Dendritic cell treated with granulocyte-macrophage colony-stimulating factor and Interleukin-4, amounts not matched to agents 40 ng/mL and 50 ng/mL, for 4 days (primary cell): Measurements from ENCODE around the gene LDLRAD3.
"Not testable (repeated sequence)": the region's sequence is repeated elsewhere in the genome, so short reads cannot be mapped to it uniquely, and the experiment has no call there.

Experiments
- H3K27ac Mint-ChIP-seq: one replicate; pipeline ENCODE4 v1.8.0; 2022; ENCODE audit warnings: mild to moderate bottlenecking, mixed read lengths
- H3K27me3 Mint-ChIP-seq: one replicate; pipeline ENCODE4 v1.8.0; 2022; ENCODE audit warnings: mild to moderate bottlenecking, mixed read lengths
- H3K36me3 Mint-ChIP-seq: one replicate; pipeline ENCODE4 v1.8.0; 2022; ENCODE audit warnings: low read depth, mixed read lengths
- H3K4me1 Mint-ChIP-seq: one replicate; pipeline ENCODE4 v1.8.0; 2022; ENCODE audit warnings: low read depth, mixed read lengths
- H3K4me3 Mint-ChIP-seq: one replicate; pipeline ENCODE4 v1.8.0; 2022; ENCODE audit warnings: mild to moderate bottlenecking, moderate library complexity, mixed read lengths
- H3K9me3 Mint-ChIP-seq: one replicate; pipeline ENCODE4 v1.8.0; 2022; ENCODE audit warnings: mixed read lengths
- intact Hi-C: fragments of 100-400 bp; cut with micrococcal nuclease; formaldehyde crosslinking; loops from one replicate; pipeline ENCODE4 v1.15.0; 2022

The LDLRAD3 gene

DNA sequence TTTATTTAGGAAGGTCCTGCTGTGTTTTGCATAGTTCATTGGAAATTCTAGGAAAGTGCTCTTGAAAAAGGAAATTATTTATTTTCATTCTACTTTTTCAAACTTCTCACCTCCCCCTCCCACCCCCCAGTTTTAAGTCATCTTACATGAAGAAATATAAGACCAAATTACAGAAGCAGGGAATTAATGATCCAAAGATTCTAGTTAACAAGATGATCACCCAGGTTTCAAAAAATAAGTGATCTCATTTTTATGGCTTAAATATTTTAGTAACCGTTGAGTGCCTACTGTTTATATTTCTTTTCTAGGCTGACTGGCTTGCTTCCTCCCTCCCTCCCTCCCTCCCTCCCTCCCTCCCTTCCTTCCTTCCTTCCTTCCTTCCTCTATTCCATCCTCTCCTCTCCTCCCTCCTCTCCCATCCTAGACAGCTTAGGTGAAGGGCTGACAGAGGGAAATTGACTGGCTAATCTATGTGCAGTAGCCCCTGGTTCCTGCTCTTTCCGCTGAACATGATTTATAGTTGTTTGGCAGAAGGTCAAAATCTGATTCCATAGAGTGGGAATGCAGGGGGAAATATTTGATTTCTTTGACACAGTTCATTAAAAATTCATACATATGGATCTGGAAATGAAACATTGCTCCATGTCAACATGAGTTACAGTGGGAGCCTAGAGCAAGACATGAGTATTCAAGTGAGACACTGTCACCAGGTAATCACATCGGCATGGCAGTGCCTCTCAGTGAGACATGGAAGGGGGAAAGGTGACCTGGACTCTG, 221.9 kb downstream of the LDLRAD3 start:
- Mint-ChIP-seq H3K9me3 (no peaks in the 10 kb centered on the region), H3K4me3 (no peak overlapping the region), H3K27me3 (no peaks in the 10 kb centered on the region), H3K36me3 (no peaks in the 10 kb centered on the region), H3K4me1 (no peaks in the 10 kb centered on the region), H3K27ac (no peak overlapping the region)
- intact Hi-C loops = no loop called here

DNA sequence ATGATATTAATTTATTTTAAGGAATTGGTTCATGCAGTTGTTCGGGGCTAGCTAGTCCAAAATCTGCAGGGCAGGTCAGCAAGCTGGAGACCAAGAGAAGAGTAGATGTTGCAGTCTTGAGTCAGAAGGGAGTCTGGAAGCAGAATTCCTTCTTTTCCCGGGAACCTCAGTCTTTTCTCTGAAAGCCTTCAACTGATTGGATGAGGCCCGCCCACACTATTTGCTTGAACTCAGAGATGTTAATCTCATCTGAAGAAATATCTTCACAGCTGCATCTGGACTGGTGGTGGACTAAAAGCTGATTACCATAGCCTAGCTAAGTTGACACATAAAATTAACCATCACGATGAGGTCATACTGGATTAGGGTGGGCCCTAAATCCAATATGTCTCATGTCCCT, 223.2 kb downstream of the LDLRAD3 start:
- Mint-ChIP-seq H3K4me1 (no peaks in the 10 kb centered on the region), H3K9me3 (peaks cover 9% of the 10 kb centered on the region), H3K27me3 (peaks cover 1% of the 10 kb centered on the region), H3K4me3 (no peak overlapping the region), H3K36me3 (no peaks in the 10 kb centered on the region), H3K27ac (no peak overlapping the region)
- intact Hi-C loops = no loop called here

DNA sequence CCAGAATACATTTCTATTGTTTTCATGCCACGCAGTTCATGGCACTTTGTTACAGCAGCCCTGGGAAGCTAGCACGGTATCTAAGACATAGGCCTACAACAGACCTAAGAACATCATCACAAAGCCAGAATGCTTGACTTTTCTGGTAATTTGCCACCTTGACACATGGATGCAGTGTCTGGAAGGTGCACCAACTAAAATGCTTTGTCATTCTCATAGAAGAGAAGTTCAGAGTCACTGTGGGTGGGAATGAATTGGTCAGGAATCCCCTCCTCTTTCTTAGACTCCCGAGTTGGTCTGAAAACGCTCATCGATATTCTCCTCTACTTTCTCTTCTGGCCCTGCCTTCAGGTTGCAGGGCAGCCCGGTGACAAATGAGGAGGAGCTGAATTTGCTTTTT, 223.9 kb downstream of the LDLRAD3 start:
- Mint-ChIP-seq H3K9me3 (peaks cover 9% of the 10 kb centered on the region), H3K27ac (no peak overlapping the region), H3K4me3 (no peak overlapping the region), H3K4me1 (no peaks in the 10 kb centered on the region), H3K36me3 (no peaks in the 10 kb centered on the region), H3K27me3 (peaks cover 1% of the 10 kb centered on the region)
- intact Hi-C loops = no loop called here

DNA sequence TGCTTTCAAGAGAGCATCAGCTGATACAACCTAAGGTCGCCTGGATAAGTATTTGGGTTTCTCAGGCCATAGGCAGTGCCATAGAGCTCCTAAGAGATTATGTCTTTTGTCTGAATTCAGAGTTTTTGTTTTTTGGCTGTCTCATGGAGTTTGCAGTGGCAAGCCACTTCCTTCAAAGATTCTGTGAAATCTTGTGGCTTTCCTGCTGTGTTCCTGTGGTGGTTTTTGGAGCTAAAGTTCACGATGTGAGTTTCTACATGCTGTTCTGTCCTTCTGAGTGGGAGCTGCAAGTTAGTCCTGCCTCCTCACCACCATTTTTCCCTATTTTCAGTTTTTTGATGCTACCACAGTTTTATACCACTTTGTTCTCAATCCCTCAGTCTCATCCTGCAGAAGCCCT, 234.0 kb downstream of the LDLRAD3 start:
- no peaks in the 10 kb centered on the region for H3K9me3 Mint-ChIP-seq
- intact Hi-C loops = no loop called here
- H3K27me3 Mint-ChIP-seq = peaks cover 9% of the 10 kb centered on the region

DNA sequence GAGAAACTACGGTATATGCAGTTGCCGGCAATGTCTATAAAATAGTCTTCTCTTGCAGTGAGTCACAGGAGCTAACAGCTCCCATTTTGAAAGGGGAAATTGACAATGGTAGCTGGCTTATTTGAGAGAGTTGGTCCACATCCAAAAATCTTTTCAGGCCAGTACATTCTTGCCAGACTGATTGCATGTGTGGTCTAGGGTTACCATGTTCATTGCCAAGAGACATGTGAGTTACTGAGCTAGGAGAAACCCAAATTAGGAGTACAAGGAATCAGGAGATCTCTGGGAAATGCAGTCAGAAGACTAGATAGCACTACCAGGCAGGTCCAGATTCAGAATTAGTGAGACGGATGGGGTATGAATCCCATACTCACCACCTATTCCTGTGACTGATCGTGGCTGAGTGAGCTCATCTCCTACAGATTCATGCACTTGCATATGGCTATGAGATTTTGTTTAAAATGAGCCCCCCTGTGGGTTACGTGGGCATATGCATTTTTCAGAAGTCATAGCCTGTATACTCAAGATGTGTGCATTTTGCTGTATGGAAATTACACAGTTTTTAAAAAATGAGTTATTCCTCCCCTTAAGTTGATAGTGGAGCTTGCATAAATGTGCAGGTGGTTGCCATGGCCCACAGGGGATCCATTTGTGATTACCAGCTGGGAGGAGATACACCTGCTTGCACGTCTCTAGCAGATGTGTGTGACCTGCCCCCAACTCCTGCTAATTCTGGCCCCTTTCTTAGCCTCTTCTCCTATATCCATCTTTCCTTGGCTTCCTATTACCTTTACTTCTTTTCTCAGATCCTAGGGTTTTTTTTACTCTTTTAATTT, 242.7 kb downstream of the LDLRAD3 start:
- peaks cover 2% of the 10 kb centered on the region for H3K27me3 Mint-ChIP-seq
- H3K9me3 Mint-ChIP-seq = no peaks in the 10 kb centered on the region
- H3K4me3 Mint-ChIP-seq = no peak overlapping the region
- no peaks in the 10 kb centered on the region for H3K36me3 Mint-ChIP-seq
- no peaks in the 10 kb centered on the region for H3K4me1 Mint-ChIP-seq
- intact Hi-C loops = no loop called here
- no peak overlapping the region for H3K27ac Mint-ChIP-seq

More for the DNA sequence above, 234.0 kb downstream of the LDLRAD3 start:
- Mint-ChIP-seq H3K4me1 (peaks cover 19% of the 10 kb centered on the region), H3K27ac (peak overlapping the region; percentile 26), H3K4me3 (no peak overlapping the region), H3K36me3 (no peaks in the 10 kb centered on the region)

DNA sequence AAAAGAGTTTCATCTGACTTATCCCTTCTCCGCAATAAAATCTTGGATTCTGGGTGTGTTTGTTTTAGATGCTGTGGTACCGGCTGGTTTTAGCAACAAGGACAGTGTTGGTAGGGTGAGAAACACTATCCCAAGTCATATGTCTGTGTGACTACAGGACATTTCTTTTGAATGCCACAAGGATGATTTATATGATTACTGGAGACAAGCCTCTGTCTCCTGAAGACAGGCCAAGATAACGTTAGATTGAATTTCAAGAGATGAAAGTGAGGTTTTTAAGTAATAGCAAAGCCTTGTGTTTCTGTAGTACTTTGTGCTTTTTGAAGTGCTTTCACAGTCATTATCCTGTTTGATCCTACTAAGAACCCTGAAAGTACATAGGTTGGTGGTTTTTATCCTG, 243.8 kb downstream of the LDLRAD3 start:
- no peaks in the 10 kb centered on the region for H3K9me3 Mint-ChIP-seq
- H3K27me3 Mint-ChIP-seq = peaks cover 2% of the 10 kb centered on the region
- no peak overlapping the region for H3K27ac Mint-ChIP-seq
- H3K4me1 Mint-ChIP-seq = no peaks in the 10 kb centered on the region
- intact Hi-C loops = no loop called here
- H3K36me3 Mint-ChIP-seq = no peaks in the 10 kb centered on the region
- no peak overlapping the region for H3K4me3 Mint-ChIP-seq

DNA sequence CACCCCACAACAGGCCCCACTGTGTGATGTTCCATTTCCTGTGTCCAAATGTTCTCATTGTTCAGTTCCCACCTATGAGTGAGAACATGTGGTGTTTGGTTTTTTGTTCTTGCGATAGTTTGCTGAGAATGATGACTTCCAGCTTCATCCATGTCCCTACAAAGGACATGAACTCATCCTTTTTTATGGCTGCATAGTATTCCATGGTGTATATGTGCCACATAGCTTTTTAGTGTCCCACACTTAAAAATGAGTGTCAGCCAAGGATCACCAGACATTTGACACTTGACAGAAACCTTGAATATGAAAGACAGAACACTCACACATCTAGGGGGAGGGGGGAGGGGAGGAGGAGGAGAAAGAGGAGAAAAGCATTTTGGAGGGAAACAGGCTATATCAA, 245.9 kb downstream of the LDLRAD3 start:
- H3K36me3 Mint-ChIP-seq, H3K27me3 Mint-ChIP-seq, H3K4me3 Mint-ChIP-seq, H3K9me3 Mint-ChIP-seq, H3K4me1 Mint-ChIP-seq, intact Hi-C loops, H3K27ac Mint-ChIP-seq: not testable (repeated sequence)

DNA sequence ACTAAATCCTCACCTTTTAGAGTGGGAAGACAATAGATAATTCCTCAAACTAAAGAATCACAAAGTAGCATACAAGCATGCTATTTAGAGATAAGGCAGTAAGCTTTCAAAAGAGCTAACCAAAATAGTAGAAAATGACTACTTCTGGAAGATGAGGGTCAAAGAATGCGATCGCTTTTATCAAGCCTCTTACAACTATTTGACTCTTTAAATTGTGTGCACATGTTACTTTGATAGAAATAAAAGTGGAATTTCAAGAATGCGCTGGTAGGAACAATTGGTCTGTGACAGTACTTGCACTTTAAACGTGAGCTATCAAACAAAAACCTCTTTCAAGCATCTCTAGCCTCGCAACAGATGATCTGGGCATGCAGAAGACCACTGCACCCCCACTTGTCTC, 248.1 kb downstream of the LDLRAD3 start:
- no peaks in the 10 kb centered on the region for H3K27me3 Mint-ChIP-seq
- no peaks in the 10 kb centered on the region for H3K36me3 Mint-ChIP-seq
- H3K27ac Mint-ChIP-seq = no peak overlapping the region
- intact Hi-C loops = no loop called here
- no peaks in the 10 kb centered on the region for H3K4me1 Mint-ChIP-seq
- H3K9me3 Mint-ChIP-seq = no peaks in the 10 kb centered on the region
- H3K4me3 Mint-ChIP-seq = no peak overlapping the region

DNA sequence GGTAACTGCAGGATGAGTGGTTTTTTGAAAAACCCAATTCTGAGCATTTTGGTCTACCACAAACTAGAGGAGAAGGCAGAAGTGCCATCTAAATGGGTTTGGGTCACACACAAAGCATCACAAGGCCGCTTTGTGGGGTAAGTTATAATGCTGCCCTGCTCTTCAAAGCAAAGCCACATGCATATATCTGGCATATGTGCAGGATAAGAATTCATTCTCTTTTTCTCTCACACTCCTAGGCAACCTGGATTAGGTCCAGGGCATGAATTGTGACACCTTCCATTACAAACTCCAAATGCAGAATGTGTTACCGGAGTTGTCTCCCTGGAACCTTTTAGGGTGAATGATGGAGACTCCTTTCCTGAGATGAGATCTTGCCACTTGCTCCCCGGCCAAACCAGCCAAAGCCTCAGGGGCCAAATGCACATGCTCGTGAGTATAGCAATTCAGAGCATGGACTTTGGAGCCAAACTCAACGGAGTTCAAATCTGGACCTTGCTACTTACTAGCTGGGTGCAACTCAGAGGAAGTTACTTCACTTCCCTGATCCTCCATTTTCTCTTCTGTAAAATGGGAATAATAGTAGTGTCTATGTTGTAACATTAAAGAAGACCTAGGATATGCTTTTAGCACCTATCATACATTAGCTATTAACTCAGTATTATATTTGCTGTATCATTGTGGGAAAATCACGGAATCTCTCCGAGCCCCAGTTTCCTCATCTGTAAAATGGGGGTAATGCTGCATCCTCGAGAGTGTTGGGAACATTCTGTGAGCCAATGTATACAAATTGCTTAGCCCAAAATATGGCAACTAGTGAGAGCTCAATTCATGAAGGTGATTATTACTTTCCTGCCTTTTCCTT, 248.8 kb downstream of the LDLRAD3 start:
- Mint-ChIP-seq H3K27me3 (no peaks in the 10 kb centered on the region), H3K36me3 (no peaks in the 10 kb centered on the region), H3K9me3 (no peaks in the 10 kb centered on the region), H3K27ac (no peak overlapping the region), H3K4me1 (no peaks in the 10 kb centered on the region), H3K4me3 (no peak overlapping the region)
- intact Hi-C loops = no loop called here

DNA sequence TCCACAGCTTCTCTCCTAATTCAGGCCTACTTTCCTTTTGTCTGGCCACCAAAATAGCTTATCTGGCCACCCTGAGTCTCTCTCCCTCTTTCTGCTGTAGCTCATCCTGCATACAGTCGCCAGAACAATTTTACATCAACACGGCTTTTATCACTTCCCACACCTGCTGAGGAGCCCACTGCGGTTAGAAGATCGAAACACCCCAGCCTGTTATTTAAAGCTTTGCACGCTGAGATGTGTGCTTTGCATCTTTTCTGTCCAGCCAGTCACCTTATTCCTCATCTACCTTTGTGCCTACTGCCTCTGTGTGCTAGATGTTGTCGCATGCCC, 249.4 kb downstream of the LDLRAD3 start:
- Mint-ChIP-seq H3K9me3 (no peaks in the 10 kb centered on the region), H3K36me3 (no peaks in the 10 kb centered on the region), H3K4me3 (no peak overlapping the region), H3K27ac (no peak overlapping the region), H3K27me3 (no peaks in the 10 kb centered on the region), H3K4me1 (no peaks in the 10 kb centered on the region)
- intact Hi-C loops = no loop called here

DNA sequence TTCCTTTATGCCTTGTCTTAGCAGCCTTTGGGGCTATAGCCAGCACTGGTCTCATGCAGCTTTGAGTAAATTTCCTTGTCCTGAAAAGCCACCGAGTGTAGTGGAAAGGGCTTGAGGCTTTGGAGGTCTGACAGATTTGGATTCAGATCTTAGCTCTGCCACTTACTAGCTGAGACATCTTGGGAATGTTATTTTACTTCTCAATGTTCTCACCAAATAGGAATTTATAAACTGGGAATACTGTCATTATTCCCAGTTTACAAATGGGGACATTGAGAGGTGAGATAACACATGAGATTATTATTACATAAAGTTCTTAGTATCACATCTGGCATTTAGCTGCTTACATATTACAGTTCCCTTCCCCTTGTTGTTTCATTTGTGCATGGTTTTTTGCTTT, 249.9 kb downstream of the LDLRAD3 start:
- intact Hi-C loops = no loop called here
- Mint-ChIP-seq H3K4me3 (no peak overlapping the region), H3K4me1 (no peaks in the 10 kb centered on the region), H3K27ac (no peak overlapping the region), H3K9me3 (no peaks in the 10 kb centered on the region), H3K27me3 (no peaks in the 10 kb centered on the region), H3K36me3 (no peaks in the 10 kb centered on the region)

DNA sequence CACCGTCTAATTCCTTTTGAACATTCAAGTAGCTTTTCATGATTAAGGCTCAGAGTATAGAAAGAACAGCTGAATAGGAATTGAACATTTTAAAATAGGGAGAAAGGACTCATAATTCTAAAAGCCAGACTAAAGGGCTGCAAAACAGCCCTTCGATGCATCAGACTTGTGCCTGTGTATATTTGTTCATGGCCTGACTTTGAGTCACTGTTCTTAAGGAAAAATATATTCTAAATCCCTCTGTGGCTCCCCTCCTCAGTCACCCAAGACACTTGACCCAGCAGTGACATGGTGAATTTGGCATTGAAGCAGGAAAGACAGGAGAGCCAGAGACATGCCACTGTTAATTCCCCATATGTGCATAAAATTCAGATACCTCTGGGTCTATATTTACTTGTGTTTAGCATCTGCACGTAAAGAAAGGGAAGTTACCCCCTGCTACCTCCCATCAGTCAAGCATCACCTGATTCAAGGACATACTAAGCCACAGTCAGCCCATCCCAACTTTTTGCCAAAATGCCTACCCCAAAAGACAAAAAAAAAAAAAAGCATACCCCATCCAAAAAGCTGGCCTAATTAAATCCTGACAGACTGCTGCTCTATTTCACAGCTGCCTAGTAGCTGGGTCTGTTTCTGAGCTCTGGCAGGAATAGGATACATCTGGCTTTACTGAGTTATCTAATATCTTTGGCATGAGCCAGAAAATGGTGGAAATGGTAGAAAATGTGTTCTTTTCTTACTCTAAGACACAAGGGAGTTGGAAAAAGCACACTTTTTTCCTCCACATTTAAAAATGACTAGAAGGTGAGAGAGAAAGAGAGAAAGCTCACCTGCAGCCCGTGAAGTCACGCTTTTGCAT, 251.9 kb downstream of the LDLRAD3 start:
- Mint-ChIP-seq H3K4me3 (no peak overlapping the region), H3K27me3 (no peaks in the 10 kb centered on the region), H3K27ac (no peak overlapping the region), H3K9me3 (no peaks in the 10 kb centered on the region), H3K36me3 (no peaks in the 10 kb centered on the region), H3K4me1 (no peaks in the 10 kb centered on the region)
- intact Hi-C loops = no loop called here

DNA sequence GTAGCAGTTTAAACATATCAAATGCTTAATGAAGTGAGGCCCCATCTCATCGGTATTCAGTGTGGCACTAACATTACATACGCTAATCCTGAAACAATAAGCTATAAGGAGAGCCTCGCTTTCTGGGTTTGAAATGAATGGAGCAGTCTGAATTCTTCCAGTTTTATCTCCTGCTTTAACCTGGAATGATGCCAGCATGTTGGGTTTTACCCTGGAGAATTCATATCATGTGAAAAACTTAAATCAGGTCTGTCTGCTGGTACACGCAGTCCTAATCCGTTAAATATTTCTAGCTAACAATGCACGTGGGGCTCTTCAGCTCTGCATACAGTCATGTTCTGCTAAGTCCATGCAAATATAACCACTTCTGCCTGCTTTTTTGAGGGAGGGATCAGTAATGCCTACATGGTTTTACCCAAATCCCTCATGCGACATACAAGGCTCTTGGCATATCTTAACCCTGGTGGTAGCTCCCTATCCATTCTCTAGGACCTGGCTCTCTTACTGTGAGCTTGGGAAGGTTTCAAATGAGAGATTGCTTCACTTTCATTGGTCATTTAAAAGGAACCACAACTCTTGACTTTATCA, 252.6 kb downstream of the LDLRAD3 start:
- no peaks in the 10 kb centered on the region for H3K27me3 Mint-ChIP-seq
- intact Hi-C loops = no loop called here
- H3K36me3 Mint-ChIP-seq = no peaks in the 10 kb centered on the region

More for the DNA sequence above, 252.6 kb downstream of the LDLRAD3 start:
- H3K9me3 Mint-ChIP-seq = no peaks in the 10 kb centered on the region
- no peaks in the 10 kb centered on the region for H3K4me1 Mint-ChIP-seq
- no peak overlapping the region for H3K27ac Mint-ChIP-seq
- H3K4me3 Mint-ChIP-seq = no peak overlapping the region
